HG03280 (cell line): Measurements from ENCODE around the gene KRTAP10-5.

Experiments
- ATAC-seq: cut with Tn5 transposase; IDR thresholded peaks from one replicate; pipeline ENCODE4 v1.9.1; 2021; ENCODE audit warnings: mild to moderate bottlenecking, moderate library complexity; ENCODE audit not compliant: unreplicated experiment

The KRTAP10-5 gene

GRCh38 chr21:44532712-44533111 is 47.7 kb downstream of the KRTAP10-5 start:
- no peak for ATAC-seq

GRCh38 chr21:44531606-44532564 is 48.5 kb downstream of the KRTAP10-5 start:
- ATAC-seq, result no peak

GRCh38 chr21:44530903-44531605 is 49.4 kb downstream of the KRTAP10-5 start:
- ATAC-seq, result no peak

- ATAC-seq, result no peak
Measured at GRCh38 chr21:44530221-44530902, 50.0 kb downstream of the KRTAP10-5 start.

- ATAC-seq, result no peak
Measured at GRCh38 chr21:44529503-44530125, 50.8 kb downstream of the KRTAP10-5 start.
